A549 (cell line): ENCODE measurements around the gene FAH. TPM values are rescaled to one million over a fixed set of nuclear protein-coding genes. Genes with fewer than 3 reads are reported as not detected.

ENCODE experiments used
- ATAC-seq, 2 experiments: fragments of 200-7000 bp in 1 of 2; fragments of >200 bp in 1 of 2; cut with Nextera tagmentation in 1 of 2; cut with Tn5 transposase in 1 of 2; 3 replicates each; pipeline versions ENCODE4 v1.8.0 to v1.9.1; 2018 to 2020; ENCODE audit warnings: mild to moderate bottlenecking in 1 of 2, moderate library complexity in 1 of 2
- CTCF ChIA-PET: fragments of 300-600 bp; sonication (Branson Sonifier 250); formaldehyde crosslinking; extraction: SDS; loops from one replicate; lab custom pipeline; 2021; ENCODE audit warnings: antibody characterized with exemption, inconsistent platforms; lab: Yijun Ruan, JAX
- POLR2A ChIA-PET: fragments of 350-600 bp; formaldehyde crosslinking; extraction: SDS; loops from one replicate; lab custom pipeline; 2021; ENCODE audit warnings: antibody characterized with exemption, inconsistent platforms; lab: Yijun Ruan, JAX
- DNase-seq, 2 experiments: peaks; one replicate each; pipeline versions ENCODE4 v3.0.0 to v3.0.0-alpha.2; 2011 to 2016; ENCODE audit warnings: low read depth in 1 of 2, low spot score in 1 of 2
- FAIRE-seq: peaks from 2 replicates; lab custom pipeline; 2011; peaks lifted over from hg19 to GRCh38; lab: Jason Lieb, UNC
- H3K27ac ChIP-seq, 2 experiments: fragments of >200 bp; sonication (Bioruptor Twin); formaldehyde crosslinking; 3 replicates each; pipeline ENCODE4 v1.5.1; 2016 to 2017
- H3K4me1 ChIP-seq: fragments of >200 bp; sonication (Bioruptor Twin); formaldehyde crosslinking; 3 replicates; pipeline ENCODE4 v1.6.1; 2016
- H3K4me2 ChIP-seq: fragments of >200 bp; sonication (Bioruptor Twin); formaldehyde crosslinking; 3 replicates; pipeline ENCODE4 v1.6.1; 2016
- H3K4me3 ChIP-seq: fragments of >200 bp; sonication (Bioruptor Twin); formaldehyde crosslinking; 3 replicates; pipeline ENCODE4 v1.5.1; 2016
- H3K9me3 ChIP-seq: fragments of >200 bp; sonication (Bioruptor Twin); formaldehyde crosslinking; 3 replicates; pipeline ENCODE4 v1.6.1; 2016
- ATOH8 ChIP-seq: fragments of 250-450 bp; sonication (Bioruptor Pico); IDR thresholded peaks from 2 replicates; pipeline ENCODE4 v1.5.0; 2020; ENCODE audit warnings: low read depth, mild to moderate bottlenecking, moderate library complexity
- BHLHE40 ChIP-seq: IDR thresholded peaks from 2 replicates; pipeline ENCODE4 v1.6.1; 2012; ENCODE audit warnings: low read depth, low read length, inconsistent platforms
- CBX2 ChIP-seq: fragments of 200-600 bp; sonication (generic); IDR thresholded peaks from 2 replicates; pipeline ENCODE4 v1.6.1; 2016; ENCODE audit warnings: low read depth, mild to moderate bottlenecking, borderline replicate concordance
- CHD4 ChIP-seq: fragments of 200-600 bp; sonication (generic); IDR thresholded peaks from 2 replicates; pipeline ENCODE4 v1.6.1; 2016; ENCODE audit warnings: antibody characterized with exemption, mild to moderate bottlenecking, borderline replicate concordance
- EHMT2 ChIP-seq: fragments of 200-600 bp; sonication (generic); IDR thresholded peaks from 2 replicates; pipeline ENCODE4 v1.6.1; 2016; ENCODE audit warnings: antibody characterized with exemption, low read depth, mild to moderate bottlenecking, moderate library complexity
- ESRRA ChIP-seq: fragments of 150-350 bp; IDR thresholded peaks from 2 replicates; pipeline ENCODE4 v1.6.1; 2014; ENCODE audit warnings: mild to moderate bottlenecking, low read length, borderline replicate concordance
- FOSL2 ChIP-seq, 2 experiments: fragments of 450-650 bp in 1 of 2; fragments of >200 bp in 1 of 2; sonication (Bioruptor Twin) in 1 of 2; formaldehyde crosslinking; IDR thresholded peaks; 2 replicates each; pipeline versions ENCODE4 v1.5.0 to v1.6.1; 2016 to 2020; ENCODE audit warnings: mild to moderate bottlenecking in 1 of 2, moderate library complexity in 1 of 2
- FOXS1 ChIP-seq: fragments of 250-450 bp; sonication (Bioruptor Pico); IDR thresholded peaks from 2 replicates; pipeline ENCODE4 v1.5.0; 2020; ENCODE audit warnings: mild to moderate bottlenecking, moderate library complexity
- GATA3 ChIP-seq: IDR thresholded peaks from 2 replicates; pipeline ENCODE4 v1.6.1; 2012; ENCODE audit warnings: borderline replicate concordance
- HEYL ChIP-seq: fragments of 250-450 bp; sonication (Bioruptor Pico); IDR thresholded peaks from 2 replicates; pipeline ENCODE4 v1.8.0; 2021; ENCODE audit warnings: mild to moderate bottlenecking, moderate library complexity
- HOXB13 ChIP-seq: fragments of 250-450 bp; sonication (Bioruptor Pico); IDR thresholded peaks from 2 replicates; pipeline ENCODE4 v1.5.0; 2020; ENCODE audit warnings: low read depth, mild to moderate bottlenecking, moderate library complexity
- HOXB5 ChIP-seq: fragments of 250-450 bp; sonication (Bioruptor Pico); IDR thresholded peaks from 2 replicates; pipeline ENCODE4 v1.5.0; 2020; ENCODE audit warnings: mild to moderate bottlenecking, moderate library complexity
- JUN ChIP-seq, 2 experiments: fragments of >200 bp; sonication (Bioruptor Twin); formaldehyde crosslinking; IDR thresholded peaks; 2 replicates in 1 of 2; 3 replicates in 1 of 2; pipeline ENCODE4 v1.6.1; 2016 to 2017
- JUNB ChIP-seq: fragments of >200 bp; sonication (Bioruptor Twin); formaldehyde crosslinking; IDR thresholded peaks from 2 replicates; pipeline ENCODE4 v1.6.1; 2016
- KDM1A ChIP-seq: fragments of 200-600 bp; sonication (generic); IDR thresholded peaks from 2 replicates; pipeline ENCODE4 v1.6.1; 2016; ENCODE audit warnings: low read depth, mild to moderate bottlenecking
- KDM5A ChIP-seq: fragments of 200-600 bp; sonication (generic); IDR thresholded peaks from 2 replicates; pipeline ENCODE4 v1.6.1; 2016; ENCODE audit warnings: antibody characterized with exemption, mild to moderate bottlenecking
- MAFK ChIP-seq: fragments of 450-650 bp; IDR thresholded peaks from 2 replicates; pipeline ENCODE4 v1.6.1; 2014; ENCODE audit not compliant: partially characterized antibody
- MAZ ChIP-seq: fragments of 150-350 bp; IDR thresholded peaks from 2 replicates; pipeline ENCODE4 v1.6.1; 2014; ENCODE audit warnings: antibody characterized with exemption, low read depth, low read length, borderline replicate concordance
- NPAS2 ChIP-seq: fragments of 250-450 bp; sonication (Bioruptor Pico); IDR thresholded peaks from 2 replicates; pipeline ENCODE4 v1.8.0; 2022; ENCODE audit warnings: mild to moderate bottlenecking, moderate library complexity, borderline replicate concordance
- PHF8 ChIP-seq: fragments of 200-600 bp; sonication (generic); IDR thresholded peaks from 2 replicates; pipeline ENCODE4 v1.6.1; 2016; ENCODE audit warnings: low read depth, mild to moderate bottlenecking, antibody characterized with exemption, moderate library complexity, borderline replicate concordance
- POLR2AphosphoS2 ChIP-seq: conservative IDR thresholded peaks from 2 replicates; pipeline ENCODE4 v1.6.1; 2012; ENCODE audit warnings: low read length, improper control_type of control experiment, inconsistent platforms
- RARB ChIP-seq: fragments of 250-450 bp; sonication (Bioruptor Pico); IDR thresholded peaks from 2 replicates; pipeline ENCODE4 v1.8.0; 2021; ENCODE audit warnings: mild to moderate bottlenecking, moderate library complexity
- RCOR1 ChIP-seq: fragments of 150-350 bp; IDR thresholded peaks from 2 replicates; pipeline ENCODE4 v1.6.1; 2014; ENCODE audit warnings: antibody characterized with exemption, low read length, low read depth
- RFX5 ChIP-seq: fragments of 450-650 bp; IDR thresholded peaks from 2 replicates; pipeline ENCODE4 v1.7.1; 2014; ENCODE audit warnings: antibody characterized with exemption, mild to moderate bottlenecking, moderate library complexity
- RNF2 ChIP-seq: fragments of 200-600 bp; sonication (generic); IDR thresholded peaks from 2 replicates; pipeline ENCODE4 v1.6.1; 2016; ENCODE audit warnings: low read depth, mild to moderate bottlenecking, antibody characterized with exemption, moderate library complexity, borderline replicate concordance
- SMC3 ChIP-seq: fragments of >200 bp; sonication (Bioruptor Twin); formaldehyde crosslinking; IDR thresholded peaks from 3 replicates; pipeline ENCODE4 v1.6.1; 2018; ENCODE audit warnings: inconsistent platforms
- ZFP36 ChIP-seq: fragments of 450-650 bp; IDR thresholded peaks from 2 replicates; pipeline ENCODE4 v1.6.1; 2014; ENCODE audit warnings: borderline replicate concordance; ENCODE audit not compliant: partially characterized antibody
- ZSCAN20 ChIP-seq: fragments of 250-450 bp; sonication (Bioruptor Pico); IDR thresholded peaks from 2 replicates; pipeline ENCODE4 v1.8.0; 2022; ENCODE audit warnings: mild to moderate bottlenecking, moderate library complexity
- WGBS: methylation state at CpG from one replicate; pipeline ENCODE4 v1.1.6; 2017; ENCODE audit errors: missing lambda C conversion rate; 5-methylcytosine and 5-hydroxymethylcytosine counted together
- polyA plus RNA-seq, 4 experiments: library from polyadenylated mRNA; depleted of rRNA in 3 of 4; stranded (reverse); fragments of >200 nt; fragmentation: RNase III in 1 of 4; extraction: RNeasy Plus Mini Kit Qiagen cat#74134 plus additional on column Dnase treatment in 1 of 4; gene quantifications; 2 replicates in 3 of 4; 3 replicates in 1 of 4; pipeline ENCODE4 v1.2.3, GENCODE V29; 2011 to 2017
- TF ChIP-seq, protein P1 (sequence below): IDR thresholded peaks from 2 replicates; pipeline ENCODE4 v1.6.1; 2012
- TF ChIP-seq, protein P2 (sequence below): IDR thresholded peaks from 2 replicates; pipeline ENCODE4 v1.6.1; 2012
- TF ChIP-seq, protein P3 (sequence below): fragments of >200 bp; sonication (Bioruptor Twin); formaldehyde crosslinking; IDR thresholded peaks from 2 replicates; pipeline ENCODE4 v1.6.1; 2016

FAH gene
- polyA plus RNA-seq, 2 of the 4 experiments (the other 2 are of a cell fraction), result 27.3 to 31.9 TPM

GRCh38 chr15:80179025-80179759 is 26.4 kb downstream of the FAH start:
- POLR2A ChIA-PET, result interaction anchor here (0.5 kb wide), 1 partner anchor 1190 kb away, joined by 3 read pairs; no protein-coding TSS in a partner anchor
- peak; percentile 78 to 83 for DNase-seq
- 71% methylated on average over 17 of the region's 17 CpGs for WGBS
- peak; percentile 67 to 82; a peak in 5 of 6 replicates for ATAC-seq
- Histone ChIP-seq H3K9me3 (no peaks in the 10 kb centered on the region; the same call in 2 of the 3 replicates), H3K4me3 (no peak overlapping the region), H3K4me1 (peaks cover 13% of the 10 kb centered on the region)
- TF ChIP-seq JUN (IDR thresholded peaks at IDR 0.05), result 0 out of 5 replicates have a peak, but pooled peaks of 1 of the 2 experiments have one; percentile 25
- 0 out of 2 replicates have a peak, but pooled peaks have one; percentile 33 for TF ChIP-seq BHLHE40
- TF ChIP-seq GATA3, result peak; percentile 37; the same call in 1 of the 2 replicates
- TF ChIP-seq, protein P1, sequence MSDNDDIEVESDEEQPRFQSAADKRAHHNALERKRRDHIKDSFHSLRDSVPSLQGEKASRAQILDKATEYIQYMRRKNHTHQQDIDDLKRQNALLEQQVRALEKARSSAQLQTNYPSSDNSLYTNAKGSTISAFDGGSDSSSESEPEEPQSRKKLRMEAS, result peak; percentile 69
- TF ChIP-seq ESRRA, result no peak
- TF ChIP-seq JUNB, result peak; percentile 72
- TF ChIP-seq FOSL2 (IDR thresholded peaks at IDR 0.05), result peak; percentile 46
- TF ChIP-seq FOSL2 (CRISPR knock-in tag; IDR thresholded peaks at IDR 0.05), result peak; percentile 89
- TF ChIP-seq RNF2, result no peak
- TF ChIP-seq, all 56 proteins: peak for 6
- Histone ChIP-seq H3K4me2 (peak overlapping the region; percentile 53), H3K27ac (peak overlapping the region in 1 of 2 experiments; percentile 68; a peak in 3 of 6 replicates)
- CTCF ChIA-PET, result interaction anchor here (0.6 to 0.7 kb wide), 3 partner anchors 95 to 195 kb away, joined by 3 to 5 read pairs (median 3); no protein-coding TSS in a partner anchor
- peak; percentile 98 for FAIRE-seq

DNA sequence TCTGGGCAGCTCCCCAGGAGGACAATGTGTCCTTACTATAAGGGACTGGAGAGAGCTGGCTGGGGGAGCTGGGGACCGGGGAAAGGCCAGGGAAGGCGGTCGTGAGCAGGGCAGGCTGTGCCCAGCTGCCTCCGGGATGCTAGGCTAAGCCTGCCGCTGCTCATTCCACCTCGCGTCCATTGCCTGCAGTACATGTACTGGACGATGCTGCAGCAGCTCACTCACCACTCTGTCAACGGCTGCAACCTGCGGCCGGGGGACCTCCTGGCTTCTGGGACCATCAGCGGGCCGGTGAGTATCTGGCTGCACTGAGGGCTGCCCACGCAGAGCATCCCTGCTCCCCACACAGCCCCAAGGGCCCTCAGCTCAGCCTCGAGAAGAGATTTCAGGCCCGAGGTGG is 27.1 kb downstream of the FAH start:
- ChIA-PET POLR2A (no interaction called here), CTCF (interaction anchor here (0.6 to 1.4 kb wide), 3 partner anchors 17 to 799 kb away, joined by 3 to 5 read pairs (median 4); no protein-coding TSS in a partner anchor)
- H3K9me3 ChIP-seq, result no peaks in the 10 kb centered on the region; the same call in 2 of the 3 replicates
- H3K27ac ChIP-seq, result peak overlapping the region in 1 of 2 experiments; percentile 68; a peak in 2 of 6 replicates
- H3K4me3 ChIP-seq, result no peak overlapping the region
- ATAC-seq, result no peak
- no peak for FAIRE-seq
- TF ChIP-seq CHD4, result no peak
- TF ChIP-seq ESRRA, result no peak
- TF ChIP-seq ZFP36, result no peak
- no peak for TF ChIP-seq HEYL
- no peak for TF ChIP-seq MAFK
- no peak for TF ChIP-seq CBX2
- TF ChIP-seq RCOR1, result no peak
- no peak for TF ChIP-seq EHMT2
- TF ChIP-seq HOXB13 (CRISPR knock-in tag), result no peak
- TF ChIP-seq, protein P2, sequence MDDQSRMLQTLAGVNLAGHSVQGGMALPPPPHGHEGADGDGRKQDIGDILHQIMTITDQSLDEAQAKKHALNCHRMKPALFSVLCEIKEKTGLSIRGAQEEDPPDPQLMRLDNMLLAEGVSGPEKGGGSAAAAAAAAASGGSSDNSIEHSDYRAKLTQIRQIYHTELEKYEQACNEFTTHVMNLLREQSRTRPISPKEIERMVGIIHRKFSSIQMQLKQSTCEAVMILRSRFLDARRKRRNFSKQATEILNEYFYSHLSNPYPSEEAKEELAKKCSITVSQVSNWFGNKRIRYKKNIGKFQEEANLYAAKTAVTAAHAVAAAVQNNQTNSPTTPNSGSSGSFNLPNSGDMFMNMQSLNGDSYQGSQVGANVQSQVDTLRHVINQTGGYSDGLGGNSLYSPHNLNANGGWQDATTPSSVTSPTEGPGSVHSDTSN, result no peak
- TF ChIP-seq PHF8, result no peak
- no peak for TF ChIP-seq GATA3
- no peak for DNase-seq
- H3K4me1 ChIP-seq, result peaks cover 13% of the 10 kb centered on the region
- 95% methylated on average over 16 of the region's 16 CpGs for WGBS
- no peak overlapping the region for H3K4me2 ChIP-seq

DNA sequence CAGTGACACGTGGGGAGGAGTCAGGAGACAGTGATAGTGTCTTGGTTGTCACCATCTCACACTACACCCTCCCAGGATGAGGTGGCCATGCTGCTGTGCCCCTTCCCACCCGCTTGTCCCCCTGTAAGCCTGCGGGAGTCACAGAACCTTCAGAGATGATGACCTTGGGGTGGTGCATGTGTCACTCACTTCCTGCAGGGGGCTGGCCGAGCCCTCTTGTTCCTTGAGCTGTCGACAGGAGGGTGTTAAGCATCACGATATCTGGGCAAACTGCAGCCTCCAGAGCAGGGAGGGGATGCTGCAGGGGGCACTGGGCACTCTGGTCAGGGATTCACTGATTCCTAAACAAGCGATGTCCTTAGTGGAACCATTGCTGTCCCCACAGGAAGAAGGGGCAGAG is 27.7 kb downstream of the FAH start:
- H3K9me3 ChIP-seq, result no peaks in the 10 kb centered on the region; the same call in 2 of the 3 replicates
- H3K4me1 ChIP-seq, result peaks cover 13% of the 10 kb centered on the region
- H3K4me3 ChIP-seq, result no peak overlapping the region
- DNase-seq, result no peak
- H3K27ac ChIP-seq, result no peak overlapping the region
- POLR2A ChIA-PET, result no interaction called here
- H3K4me2 ChIP-seq, result no peak overlapping the region
- no peak for ATAC-seq
- 92% methylated on average over 7 of the region's 7 CpGs for WGBS
- no peak for FAIRE-seq
- CTCF ChIA-PET, result interaction anchor here (0.7 to 1.4 kb wide), 2 partner anchors 16 to 800 kb away, joined by 3 to 4 read pairs; no protein-coding TSS in a partner anchor
- TF ChIP-seq JUN (IDR thresholded peaks at IDR 0.05), result no peak
- TF ChIP-seq FOSL2 (IDR thresholded peaks at IDR 0.05), result no peak
- TF ChIP-seq FOSL2 (CRISPR knock-in tag; IDR thresholded peaks at IDR 0.05), result no peak
- TF ChIP-seq KDM1A, result no peak
- TF ChIP-seq CBX2, result no peak
- TF ChIP-seq HOXB5 (CRISPR knock-in tag), result no peak
- TF ChIP-seq, protein P3, sequence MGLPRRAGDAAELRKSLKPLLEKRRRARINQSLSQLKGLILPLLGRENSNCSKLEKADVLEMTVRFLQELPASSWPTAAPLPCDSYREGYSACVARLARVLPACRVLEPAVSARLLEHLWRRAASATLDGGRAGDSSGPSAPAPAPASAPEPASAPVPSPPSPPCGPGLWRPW, result no peak
- TF ChIP-seq FOXS1, result no peak
- TF ChIP-seq RFX5, result no peak
- TF ChIP-seq ATOH8, result no peak
- no peak for TF ChIP-seq SMC3
- no peak for TF ChIP-seq MAZ
- no peak for TF ChIP-seq KDM5A
- TF ChIP-seq ESRRA, result no peak
- TF ChIP-seq POLR2AphosphoS2, result no peak
- no peak for TF ChIP-seq RARB
- TF ChIP-seq ZSCAN20 (CRISPR knock-in tag), result no peak
- no peak for TF ChIP-seq NPAS2 (CRISPR knock-in tag)
